NCI-H510A (cell line): ENCODE data around the gene ELOVL2.

Experiments
- DNase-seq: peaks from one replicate; lab custom pipeline; 2025; lab: John Stamatoyannopoulos, UW

ELOVL2 gene

DNA sequence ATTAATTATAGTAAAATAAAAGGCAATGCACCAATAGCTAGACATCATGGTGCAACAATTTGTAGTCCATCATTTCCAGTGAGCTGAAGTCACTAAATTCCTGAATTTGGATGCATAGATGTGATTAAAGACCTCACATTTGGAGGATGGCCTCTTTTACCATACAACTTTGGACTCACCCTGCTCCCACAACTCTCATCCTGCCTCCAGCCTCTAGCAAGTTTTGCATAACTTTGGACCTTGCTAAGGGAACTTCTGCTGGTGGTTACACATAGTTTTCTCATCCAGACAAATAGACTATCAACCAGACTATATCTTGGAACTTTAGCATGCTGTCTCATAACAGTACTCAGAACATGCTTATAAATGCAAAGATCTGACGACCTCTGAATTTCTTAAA, 12.8 kb upstream of the ELOVL2 start:
- no peak for DNase-seq

GRCh38 chr6:11055127-11055627, 11.1 kb upstream of the ELOVL2 start:
- DNase-seq = no peak

- no peak for DNase-seq
These were observed 10.6 kb upstream of the ELOVL2 start for GRCh38 chr6:11054722-11055121.

GRCh38 chr6:11053307-11053706, 9.2 kb upstream of the ELOVL2 start:
- no peak for DNase-seq

DNA sequence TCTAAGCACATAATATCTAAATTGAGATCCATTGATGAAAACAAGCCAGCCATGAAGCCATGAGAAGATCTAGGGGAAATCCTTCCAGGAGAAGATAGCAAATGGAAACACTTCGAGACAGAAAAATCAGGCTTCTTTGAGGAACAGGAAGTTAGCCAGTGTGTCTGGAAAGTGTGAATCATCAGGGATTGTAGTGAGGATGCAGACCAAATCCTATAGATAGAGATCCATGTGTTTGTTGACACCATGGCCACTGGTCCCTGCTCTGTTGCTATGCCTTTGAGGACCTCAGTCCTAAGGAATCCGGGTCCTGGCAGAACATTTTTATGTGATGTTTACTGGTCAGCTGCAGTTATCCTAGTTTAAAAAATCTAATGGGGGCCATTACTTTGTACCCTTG, 6.6 kb upstream of the ELOVL2 start:
- DNase-seq = no peak

GRCh38 chr6:11044712-11045167, 635 bp upstream of the ELOVL2 start:
- no peak for DNase-seq

GRCh38 chr6:11043378-11043960, 636 bp downstream of the ELOVL2 start:
- DNase-seq = no peak

DNA sequence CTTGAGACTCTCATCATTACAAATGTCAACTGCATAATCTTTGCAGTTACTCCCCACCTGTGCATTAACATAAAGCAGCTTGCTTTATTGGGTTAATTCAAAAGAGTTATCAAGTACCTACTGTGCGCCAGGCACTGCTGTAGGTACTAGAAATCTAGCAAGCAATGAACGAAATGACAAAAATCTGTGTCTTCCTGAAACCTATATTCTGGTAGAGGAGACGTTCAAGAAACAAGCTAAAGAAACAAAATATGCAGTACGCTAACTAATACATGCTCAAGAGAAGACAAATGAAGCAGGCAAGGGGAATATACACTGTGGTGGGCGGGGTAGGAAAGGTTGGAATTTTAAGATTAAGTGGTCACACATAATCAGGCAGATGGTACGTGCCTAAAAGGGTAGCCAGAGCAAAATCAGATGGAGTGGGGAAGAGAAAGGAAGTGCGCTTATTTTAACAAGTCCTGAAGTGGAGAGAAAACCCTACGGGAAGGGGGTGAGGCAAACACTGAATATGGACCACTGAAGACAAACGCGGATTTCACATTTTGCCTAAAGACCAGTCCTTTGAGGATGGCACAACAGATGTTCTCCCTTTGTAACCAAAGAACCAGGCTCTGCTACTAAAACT, 1.2 kb downstream of the ELOVL2 start:
- DNase-seq = no peak

GRCh38 chr6:11042025-11042749, 1.9 kb downstream of the ELOVL2 start:
- DNase-seq = no peak

GRCh38 chr6:11040134-11040533, 4.0 kb downstream of the ELOVL2 start:
- no peak for DNase-seq

- DNase-seq = no peak
These were observed 5.1 kb downstream of the ELOVL2 start for GRCh38 chr6:11039040-11039439.

- no peak for DNase-seq
These were observed 7.1 kb downstream of the ELOVL2 start for GRCh38 chr6:11036977-11037430.

DNA sequence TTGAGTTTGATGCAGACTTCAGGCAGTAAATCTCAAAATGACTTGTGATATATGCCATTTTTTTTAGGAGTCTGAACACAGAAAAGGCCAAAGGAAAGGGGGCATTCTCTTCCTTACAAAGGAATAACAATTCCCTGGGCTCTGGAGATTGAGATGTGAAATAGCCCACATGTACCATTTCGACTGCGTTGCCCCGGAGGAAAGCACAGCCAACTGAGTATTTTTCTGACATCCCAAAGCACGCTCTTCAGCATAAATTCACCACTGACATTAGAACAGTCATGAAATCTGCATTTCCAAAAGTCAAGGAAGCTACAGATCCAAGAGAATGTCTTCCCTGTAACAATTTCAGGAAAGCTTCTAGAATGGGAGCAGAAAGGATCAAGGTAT, 7.8 kb downstream of the ELOVL2 start:
- no peak for DNase-seq

GRCh38 chr6:11035616-11036350, 8.3 kb downstream of the ELOVL2 start:
- no peak for DNase-seq

DNA sequence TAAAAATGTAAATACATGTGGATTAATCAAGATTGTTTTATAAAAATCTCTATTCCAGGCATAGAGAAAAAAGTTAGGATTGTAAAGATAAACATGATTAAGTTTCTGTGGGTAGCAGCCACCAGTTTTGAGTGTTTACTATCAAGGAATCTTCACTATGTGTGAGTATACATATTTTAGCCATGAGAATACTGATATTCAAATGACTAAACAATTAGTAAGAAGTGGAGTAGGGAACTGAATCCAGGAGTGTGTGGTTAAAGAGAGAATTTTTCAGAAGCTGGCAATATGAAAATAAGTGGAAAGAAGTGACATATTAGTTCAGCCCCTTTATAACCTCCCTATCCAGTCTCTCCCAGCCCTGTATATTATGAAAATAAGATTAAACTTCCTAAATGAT, 10.3 kb downstream of the ELOVL2 start:
- DNase-seq = no peak

GRCh38 chr6:11030904-11031303, 13.2 kb downstream of the ELOVL2 start:
- DNase-seq = no peak

- no peak for DNase-seq
These were observed 15.1 kb downstream of the ELOVL2 start for GRCh38 chr6:11028959-11029358.

- no peak for DNase-seq
These were observed 16.5 kb downstream of the ELOVL2 start for GRCh38 chr6:11027565-11028110.

DNA sequence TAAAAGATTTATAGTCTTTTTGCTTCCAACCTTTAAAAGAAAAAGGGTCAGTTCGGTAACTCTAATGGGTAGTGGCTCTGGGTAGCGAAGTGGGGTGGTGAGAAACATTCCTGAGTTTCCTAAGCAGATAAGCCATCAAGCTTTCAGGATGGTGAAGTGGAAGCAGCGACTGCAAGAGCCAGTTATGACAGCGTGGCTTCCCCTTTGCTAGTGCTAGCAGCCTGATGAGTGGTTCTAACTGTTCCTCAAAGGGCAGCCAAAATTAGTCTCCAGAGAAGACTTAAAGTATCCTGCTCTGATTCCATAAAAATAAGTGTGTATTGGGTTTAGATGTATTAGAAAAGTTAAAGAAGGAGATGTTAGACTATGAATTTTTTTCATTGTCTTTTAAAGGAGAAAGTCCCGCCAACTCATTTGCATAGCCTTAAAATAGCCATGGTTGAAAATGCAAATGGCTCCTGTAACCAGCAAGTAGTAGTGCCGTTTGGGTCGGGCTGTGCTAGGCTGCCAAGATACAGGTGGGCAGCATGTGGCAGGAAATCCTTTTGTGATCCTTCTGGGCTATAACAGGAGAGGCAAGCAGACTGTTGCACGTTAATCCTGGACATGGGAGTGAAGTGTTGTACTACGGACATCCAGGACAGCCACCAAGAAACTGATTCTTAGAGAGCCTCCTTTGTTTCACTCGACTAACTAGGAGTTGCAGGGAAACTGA, 18.0 kb downstream of the ELOVL2 start:
- no peak for DNase-seq

GRCh38 chr6:11025130-11025529, 19.0 kb downstream of the ELOVL2 start:
- no peak for DNase-seq

GRCh38 chr6:11023032-11023431, 21.1 kb downstream of the ELOVL2 start:
- DNase-seq = no peak

DNA sequence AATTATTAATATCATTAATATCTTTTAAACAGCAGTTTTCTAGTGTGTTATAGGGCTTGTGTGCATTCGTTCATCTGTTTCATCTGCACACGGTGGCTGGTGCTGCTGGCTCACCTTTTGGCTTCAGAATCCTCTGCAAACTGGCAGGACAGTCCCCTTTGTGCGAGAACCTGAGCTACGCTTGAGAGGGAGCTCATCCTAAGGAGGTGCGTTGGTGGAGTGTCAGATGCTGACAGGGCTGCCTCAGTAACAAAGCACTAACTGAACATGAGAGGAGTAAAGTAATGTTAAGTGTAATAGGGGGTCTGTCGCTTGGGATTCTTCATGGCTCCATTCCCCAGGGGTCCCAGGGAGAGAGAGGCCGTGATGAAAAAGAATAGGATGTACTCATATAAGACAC, 22.4 kb downstream of the ELOVL2 start:
- no peak for DNase-seq
